Caco-2 (cell line): ENCODE measurements around the gene PRSS27. TPM values are rescaled to one million over a fixed set of nuclear protein-coding genes. Genes with fewer than 3 reads are reported as not detected.
A peak's percentile ranks its signal among the peaks of the same experiment; 100 is the strongest.

ENCODE experiments used
- BruUV-seq: library from RNA; stranded (reverse); fragments of 400-500 nt; replicated peaks from 2 replicates; lab custom pipeline; 2021; lab: Mats Ljungman, UMichigan
- CTCF ChIA-PET: fragments of 300-600 bp; sonication (Branson Sonifier 250); formaldehyde crosslinking; loops from one replicate; lab custom pipeline; 2022; ENCODE audit warnings: antibody characterized with exemption; lab: Charles Lee
- POLR2A ChIA-PET: fragments of 300-600 bp; sonication (Branson Sonifier 250); formaldehyde crosslinking; loops from one replicate; lab custom pipeline; 2022; ENCODE audit warnings: antibody characterized with exemption; lab: Charles Lee
- DNase-seq, 2 experiments: peaks; one replicate each; pipeline versions ENCODE4 v3.0.0 to v3.0.0-alpha.2; 2020 to 2022
- H3K27me3 ChIP-seq: replicated peaks from 2 replicates; pipeline ENCODE4 v1.6.0; 2011; ENCODE audit warnings: low read length; ENCODE audit not compliant: control insufficient read depth, insufficient read depth
- H3K36me3 ChIP-seq: 2 replicates; pipeline ENCODE4 v1.5.1; 2011; ENCODE audit warnings: low read length; ENCODE audit not compliant: control insufficient read depth, insufficient read depth
- H3K4me1 ChIP-seq: fragments of 250-450 bp; sonication (Bioruptor Pico); 2 replicates; pipeline ENCODE4 v1.5.1; 2020; ENCODE audit warnings: mild to moderate bottlenecking
- H3K4me3 ChIP-seq: 2 replicates; pipeline ENCODE4 v1.5.1; 2011; ENCODE audit warnings: low read depth, mild to moderate bottlenecking, control low read depth, low read length
- H3K9me3 ChIP-seq: fragments of 250-450 bp; sonication (Bioruptor Pico); 2 replicates; pipeline ENCODE4 v1.5.1; 2020; ENCODE audit warnings: mild to moderate bottlenecking, moderate library complexity
- H3K27ac Mint-ChIP-seq: one replicate; pipeline ENCODE4 v1.8.0; 2022; ENCODE audit warnings: mixed read lengths; ENCODE audit not compliant: unreplicated experiment
- H3K27me3 Mint-ChIP-seq: one replicate; pipeline ENCODE4 v1.8.0; 2022; ENCODE audit warnings: mixed read lengths; ENCODE audit not compliant: insufficient read depth, unreplicated experiment
- H3K36me3 Mint-ChIP-seq: one replicate; pipeline ENCODE4 v1.8.0; 2022; ENCODE audit warnings: mild to moderate bottlenecking, mixed read lengths; ENCODE audit not compliant: insufficient read depth, unreplicated experiment
- H3K4me1 Mint-ChIP-seq: one replicate; pipeline ENCODE4 v1.8.0; 2022; ENCODE audit warnings: low read depth, mixed read lengths; ENCODE audit not compliant: unreplicated experiment
- H3K4me3 Mint-ChIP-seq: one replicate; pipeline ENCODE4 v1.8.0; 2022; ENCODE audit warnings: mild to moderate bottlenecking, moderate library complexity, mixed read lengths; ENCODE audit not compliant: unreplicated experiment
- H3K9me3 Mint-ChIP-seq: one replicate; pipeline ENCODE4 v1.8.0; 2022; ENCODE audit warnings: mixed read lengths; ENCODE audit not compliant: unreplicated experiment
- intact Hi-C: fragments of 100-400 bp; cut with micrococcal nuclease; formaldehyde crosslinking; loops from one replicate; pipeline ENCODE4 v1.10.0; 2022; ENCODE audit not compliant: unreplicated experiment
- total RNA-seq: library from RNA; stranded (reverse); gene quantifications from 2 replicates; pipeline ENCODE4 v1.2.3, GENCODE V29; 2022
- TF ChIP-seq, protein P1 (sequence below), 2 experiments: fragments of 200-600 bp in 1 of 2; IDR thresholded peaks; 1 replicate in 1 of 2; 2 replicates in 1 of 2; pipeline versions ENCODE4 v1.5.1 to v1.8.0; 2011 to 2022; ENCODE audit warnings: antibody characterized with exemption in 1 of 2, control low read depth in 1 of 2, inconsistent platforms in 1 of 2, low read depth in 1 of 2, low read length in 1 of 2, mild to moderate bottlenecking in 1 of 2, moderate library complexity in 1 of 2; ENCODE audit not compliant: insufficient read depth in 1 of 2, severe bottlenecking in 1 of 2, unreplicated experiment in 1 of 2

PRSS27 gene
- total RNA-seq, 1 experiment from 2014 or later, result 1.1 TPM

DNA sequence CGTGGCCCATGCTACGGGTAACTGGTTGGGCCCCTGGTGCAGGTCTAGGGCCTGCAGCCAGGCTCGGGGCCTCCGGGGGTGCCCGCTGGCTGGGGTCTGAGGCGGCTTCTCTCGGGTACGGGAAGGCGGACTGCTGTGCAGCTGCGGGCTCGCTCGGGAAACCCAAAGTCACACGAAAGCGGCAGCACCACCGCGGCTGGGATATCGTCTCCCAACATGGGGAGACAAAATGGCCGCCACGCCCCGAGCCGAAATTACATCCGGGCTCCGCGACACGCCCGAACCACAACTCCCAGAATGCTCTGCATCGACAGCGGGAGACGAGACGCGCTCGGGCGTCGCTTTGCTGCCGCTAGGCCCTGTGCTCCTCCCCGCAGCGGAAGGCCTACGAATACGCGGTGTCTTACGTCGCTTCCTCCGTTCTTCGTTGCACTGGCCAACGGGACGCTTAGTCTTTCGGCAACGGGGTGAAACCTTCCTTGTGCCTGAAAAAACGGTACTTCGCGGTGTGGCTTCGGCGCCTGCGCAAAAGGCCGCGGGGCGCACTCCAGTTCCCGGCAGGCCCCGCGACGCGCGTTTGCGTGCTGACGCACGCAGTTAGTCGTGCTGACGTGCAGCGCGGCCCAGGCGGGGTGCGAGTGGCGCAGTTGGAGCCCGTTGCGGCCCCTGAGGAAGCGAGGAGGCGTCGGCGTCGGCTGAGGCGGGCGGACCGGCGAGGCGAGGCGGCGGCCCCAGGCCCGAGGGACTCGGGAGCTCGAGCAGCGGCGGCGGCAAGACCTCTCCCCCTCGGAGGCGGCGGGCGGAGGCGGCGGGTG, 32.2 kb upstream of the PRSS27 start, which contains the start of gene SRRM2:
Gene SRRM2 (plus strand): TSS at position 604 of the 815 bp plus-strand sequence. CDS start 3,727 bp downstream, outside the sequence.
- Mint-ChIP-seq H3K4me1 (peaks cover 31% of the 10 kb centered on the region), H3K27ac (peak within 1 kb of the TSS; percentile 97), H3K4me3 (peak within 1 kb of the TSS; percentile 78), H3K36me3 (peaks cover 64% of the 10 kb centered on the region), H3K27me3 (no peaks in the 10 kb centered on the region), H3K9me3 (no peaks in the 10 kb centered on the region)
- H3K36me3 ChIP-seq, result peaks cover under 1% of the 10 kb centered on the region
- H3K4me1 ChIP-seq, result peaks cover 8% of the 10 kb centered on the region; the same call in 1 of the 2 replicates
- no TSS peak for BruUV-seq
- H3K9me3 ChIP-seq, result no peaks in the 10 kb centered on the region
- TF ChIP-seq, protein P1, sequence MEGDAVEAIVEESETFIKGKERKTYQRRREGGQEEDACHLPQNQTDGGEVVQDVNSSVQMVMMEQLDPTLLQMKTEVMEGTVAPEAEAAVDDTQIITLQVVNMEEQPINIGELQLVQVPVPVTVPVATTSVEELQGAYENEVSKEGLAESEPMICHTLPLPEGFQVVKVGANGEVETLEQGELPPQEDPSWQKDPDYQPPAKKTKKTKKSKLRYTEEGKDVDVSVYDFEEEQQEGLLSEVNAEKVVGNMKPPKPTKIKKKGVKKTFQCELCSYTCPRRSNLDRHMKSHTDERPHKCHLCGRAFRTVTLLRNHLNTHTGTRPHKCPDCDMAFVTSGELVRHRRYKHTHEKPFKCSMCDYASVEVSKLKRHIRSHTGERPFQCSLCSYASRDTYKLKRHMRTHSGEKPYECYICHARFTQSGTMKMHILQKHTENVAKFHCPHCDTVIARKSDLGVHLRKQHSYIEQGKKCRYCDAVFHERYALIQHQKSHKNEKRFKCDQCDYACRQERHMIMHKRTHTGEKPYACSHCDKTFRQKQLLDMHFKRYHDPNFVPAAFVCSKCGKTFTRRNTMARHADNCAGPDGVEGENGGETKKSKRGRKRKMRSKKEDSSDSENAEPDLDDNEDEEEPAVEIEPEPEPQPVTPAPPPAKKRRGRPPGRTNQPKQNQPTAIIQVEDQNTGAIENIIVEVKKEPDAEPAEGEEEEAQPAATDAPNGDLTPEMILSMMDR (IDR thresholded peaks at IDR 0.05; ENCODE audit: insufficient read depth in 1 of 2, low read depth in 1 of 2, low read length in 1 of 2, severe bottlenecking in 1 of 2, unreplicated experiment in 1 of 2), result no peak
- H3K27me3 ChIP-seq, result no peaks in the 10 kb centered on the region
- peak; percentile 93 to 95 for DNase-seq
- POLR2A ChIA-PET, result interaction anchor here (0.6 to 2.4 kb wide), 10 partner anchors 13 to 744 kb away, joined by 3 to 13 read pairs (median 6); partner anchors contain the start of genes ELOB, FLYWCH2 and KCTD5
- intact Hi-C loops, result loop anchor here (1.0 to 5.0 kb wide), 2 partner anchors 31 to 105 kb away; partner anchors contain the start of gene PRSS22
- peak within 1 kb of the TSS; percentile 75 for H3K4me3 ChIP-seq
- CTCF ChIA-PET, result interaction anchor here (0.7 kb wide), 2 partner anchors 10 to 731 kb away, joined by 4 to 9 read pairs; no protein-coding TSS in a partner anchor

DNA sequence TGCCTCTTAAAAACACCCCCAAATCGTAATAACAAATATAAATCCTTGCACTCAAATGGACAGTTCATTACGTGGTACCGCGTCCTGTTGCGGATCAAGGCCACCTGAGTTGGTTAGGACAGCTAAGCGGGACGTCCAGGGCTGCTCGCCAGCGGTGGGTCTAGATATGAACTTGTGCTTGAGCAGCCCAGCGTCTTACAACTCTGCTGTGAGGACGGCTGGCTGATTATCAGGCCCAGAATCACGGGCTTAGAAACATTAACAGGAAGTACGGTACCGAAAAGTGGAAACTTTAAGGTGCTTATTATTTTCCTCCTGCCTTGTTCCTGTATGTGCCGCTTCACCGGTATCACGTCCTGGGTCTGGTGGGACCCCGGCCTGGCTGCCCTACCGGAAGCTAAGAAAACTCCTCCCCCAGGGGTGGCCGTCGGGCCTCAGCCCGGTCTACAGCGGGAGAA, 31.6 kb upstream of the PRSS27 start:
- POLR2A ChIA-PET, result interaction anchor here (1.2 to 2.4 kb wide), 6 partner anchors 13 to 69 kb away, joined by 3 to 13 read pairs (median 6); partner anchors contain the start of genes ELOB and KCTD5
- no peaks in the 10 kb centered on the region; the same call in 1 of the 2 replicates for H3K36me3 ChIP-seq
- intact Hi-C loops, result loop anchor here (1.0 to 5.0 kb wide), 2 partner anchors 30 to 106 kb away; partner anchors contain the start of gene PRSS22

More for the DNA sequence above, 31.6 kb upstream of the PRSS27 start:
- H3K27me3 Mint-ChIP-seq, result no peaks in the 10 kb centered on the region
- peak overlapping the region; percentile 78 for H3K4me3 Mint-ChIP-seq
- peaks cover 26% of the 10 kb centered on the region for H3K4me1 Mint-ChIP-seq
- H3K36me3 Mint-ChIP-seq, result peaks cover 57% of the 10 kb centered on the region
- TF ChIP-seq, protein P1 (IDR thresholded peaks at IDR 0.05; ENCODE audit: insufficient read depth in 1 of 2, low read depth in 1 of 2, low read length in 1 of 2, severe bottlenecking in 1 of 2, unreplicated experiment in 1 of 2), result no peak
- no peaks in the 10 kb centered on the region for H3K9me3 Mint-ChIP-seq
- Histone ChIP-seq H3K9me3 (no peaks in the 10 kb centered on the region), H3K27me3 (no peaks in the 10 kb centered on the region), H3K4me1 (peaks cover 8% of the 10 kb centered on the region; the same call in 1 of the 2 replicates), H3K4me3 (peak overlapping the region; percentile 75)
- peak overlapping the region; percentile 97 for H3K27ac Mint-ChIP-seq
- DNase-seq, result peak; percentile 87 to 88
- TSS peak; percentile 86 for BruUV-seq
- CTCF ChIA-PET, result no interaction called here
